ENCODE results near the gene WWC2. TPM values are rescaled to one million over a fixed set of nuclear protein-coding genes. Genes with fewer than 3 reads are reported as not detected.
"Not testable (repeated sequence)": the region's sequence is repeated elsewhere in the genome, so short reads cannot be mapped to it uniquely, and the experiment has no call there.

The WWC2 gene
- polyA plus RNA-seq, 6 donors from 2014 or later = 0.07 to 0.88 (median 0.22) TPM; not detected in 1

DNA sequence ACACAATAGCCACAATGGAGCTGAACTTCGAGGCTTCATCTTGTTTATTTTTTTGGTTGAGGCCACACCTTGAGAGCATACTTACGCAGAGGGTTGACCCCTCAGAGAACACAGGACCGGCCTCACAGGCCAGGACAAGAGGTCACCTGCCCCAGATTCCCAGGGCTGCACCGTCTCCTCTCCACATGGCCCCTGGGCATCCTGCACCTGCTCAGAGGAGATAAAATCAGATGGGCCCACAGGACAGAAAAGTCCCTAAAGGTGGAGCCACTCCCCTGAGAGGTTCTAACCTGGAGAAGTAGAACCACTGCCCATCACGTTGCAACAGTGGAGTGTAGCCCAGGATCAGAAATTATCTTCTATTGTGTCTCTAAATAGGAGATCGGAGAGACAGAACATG lies 224.2 kb downstream of the WWC2 start:
- H3K27me3 Mint-ChIP-seq = peaks cover 0 to 5% (median 0%) of the 10 kb centered on the region in 3 donors
- H3K4me1 Mint-ChIP-seq = no peaks in the 10 kb centered on the region
- no peak overlapping the region for H3K27ac Mint-ChIP-seq

GRCh38 chr4:183324056-183324455 lies 225.0 kb downstream of the WWC2 start:
- H3K4me1 Mint-ChIP-seq; H3K4me3 Mint-ChIP-seq; H3K9me3 Mint-ChIP-seq; H3K27me3 Mint-ChIP-seq; H3K36me3 Mint-ChIP-seq; H3K27ac Mint-ChIP-seq; ATAC-seq (ENCODE audit: low read depth in 2 of 2); DNase-seq: not testable (repeated sequence)

More for the DNA sequence above, 224.2 kb downstream of the WWC2 start:
- no peak for DNase-seq
- Mint-ChIP-seq H3K4me3 (no peak overlapping the region), H3K9me3 (peaks cover 0 to 7% (median 0%) of the 10 kb centered on the region in 7 donors), H3K36me3 (no peaks in the 10 kb centered on the region)
- ATAC-seq (ENCODE audit: low read depth in 2 of 2) = no peak

DNA sequence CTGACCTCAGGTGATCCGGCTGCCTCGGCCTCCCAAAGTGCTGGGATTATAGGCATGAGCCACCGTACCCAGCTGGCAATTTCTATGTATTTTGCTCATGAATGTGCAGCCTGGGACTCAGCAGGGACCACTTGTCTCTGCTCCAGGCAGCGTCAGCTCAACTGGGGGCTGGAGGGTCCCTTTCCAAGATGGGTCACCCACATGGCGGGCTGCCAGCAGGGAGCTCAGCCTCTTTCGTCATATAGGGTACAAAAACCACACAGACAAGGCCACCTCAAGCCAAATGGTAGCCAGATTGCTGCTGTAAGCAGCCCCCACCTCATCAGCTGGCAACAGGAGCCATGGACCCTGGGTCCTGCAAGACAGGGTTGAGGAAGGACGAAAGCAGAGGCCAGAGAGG lies 225.6 kb downstream of the WWC2 start:
- H3K9me3 Mint-ChIP-seq = peaks cover 0 to 9% (median 2%) of the 10 kb centered on the region in 7 donors
- H3K27me3 Mint-ChIP-seq = peaks cover 0 to 12% (median 10%) of the 10 kb centered on the region in 3 donors
- no peak overlapping the region for H3K4me3 Mint-ChIP-seq
- no peak overlapping the region for H3K27ac Mint-ChIP-seq
- ATAC-seq (ENCODE audit: low read depth in 2 of 2) = no peak
- no peaks in the 10 kb centered on the region for H3K36me3 Mint-ChIP-seq
- no peaks in the 10 kb centered on the region for H3K4me1 Mint-ChIP-seq
- no peak for DNase-seq

- Mint-ChIP-seq H3K4me3 (peak overlapping the region in 1 of 8 donors; percentile 33), H3K27me3 (peaks cover 2 to 12% (median 10%) of the 10 kb centered on the region in 3 donors), H3K27ac (peak overlapping the region in 1 of 6 donors; percentile 51)
- not testable (repeated sequence) for H3K9me3 Mint-ChIP-seq; DNase-seq; ATAC-seq (ENCODE audit: low read depth in 2 of 2); H3K36me3 Mint-ChIP-seq; H3K4me1 Mint-ChIP-seq
These were observed 227.3 kb downstream of the WWC2 start for GRCh38 chr4:183326387-183326786.

GRCh38 chr4:183326853-183327252 lies 227.8 kb downstream of the WWC2 start:
- ATAC-seq (ENCODE audit: low read depth in 2 of 2) = no peak
- H3K4me3 Mint-ChIP-seq = no peak overlapping the region
- no peak overlapping the region for H3K27ac Mint-ChIP-seq
- peaks cover 0 to 9% (median 4%) of the 10 kb centered on the region in 7 donors for H3K9me3 Mint-ChIP-seq
- no peaks in the 10 kb centered on the region for H3K4me1 Mint-ChIP-seq
- peaks cover 6 to 12% (median 10%) of the 10 kb centered on the region in 3 donors for H3K27me3 Mint-ChIP-seq
- no peaks in the 10 kb centered on the region for H3K36me3 Mint-ChIP-seq
- DNase-seq = no peak

DNA sequence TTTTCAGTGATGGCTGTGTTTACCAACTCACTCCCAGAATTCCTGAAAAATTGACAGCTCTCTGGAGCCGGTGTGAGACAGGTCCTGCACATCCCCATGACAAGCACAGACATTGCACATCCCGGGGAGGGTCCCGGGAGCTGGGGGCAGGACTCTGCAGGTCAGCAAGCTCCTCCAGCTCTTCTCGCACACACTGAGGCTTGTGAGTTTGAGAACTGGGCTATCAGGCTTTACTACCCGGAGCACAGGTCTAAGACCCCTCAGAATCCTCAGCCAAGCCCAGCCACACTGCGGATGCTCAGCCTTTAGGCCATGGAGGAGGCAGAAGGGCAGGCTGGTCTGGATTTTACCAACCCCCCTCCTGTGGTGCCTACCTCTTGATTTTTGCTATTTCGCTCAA lies 228.8 kb downstream of the WWC2 start:
- Mint-ChIP-seq H3K27me3 (peaks cover 12 to 16% (median 15%) of the 10 kb centered on the region in 3 donors), H3K9me3 (peaks cover 0 to 9% (median 4%) of the 10 kb centered on the region in 7 donors), H3K4me3 (no peak overlapping the region), H3K36me3 (no peaks in the 10 kb centered on the region), H3K27ac (no peak overlapping the region), H3K4me1 (no peaks in the 10 kb centered on the region)
- ATAC-seq (ENCODE audit: low read depth in 2 of 2) = no peak
- DNase-seq = no peak

GRCh38 chr4:183328832-183329231 lies 229.8 kb downstream of the WWC2 start:
- Mint-ChIP-seq H3K27ac (no peak overlapping the region), H3K27me3 (peaks cover 13 to 23% (median 19%) of the 10 kb centered on the region in 3 donors), H3K4me3 (no peak overlapping the region), H3K36me3 (no peaks in the 10 kb centered on the region), H3K9me3 (peaks cover 0 to 9% (median 4%) of the 10 kb centered on the region in 7 donors), H3K4me1 (no peaks in the 10 kb centered on the region)
- ATAC-seq (ENCODE audit: low read depth in 2 of 2) (no peak), DNase-seq (no peak)

- H3K9me3 Mint-ChIP-seq = peaks cover 0 to 9% (median 4%) of the 10 kb centered on the region in 7 donors
- H3K27me3 Mint-ChIP-seq = peaks cover 18 to 27% (median 20%) of the 10 kb centered on the region in 3 donors
- DNase-seq (no peak), ATAC-seq (ENCODE audit: low read depth in 2 of 2) (no peak)
- no peaks in the 10 kb centered on the region for H3K4me1 Mint-ChIP-seq
- no peak overlapping the region for H3K27ac Mint-ChIP-seq
- H3K4me3 Mint-ChIP-seq = no peak overlapping the region
- no peaks in the 10 kb centered on the region for H3K36me3 Mint-ChIP-seq
These were observed 230.2 kb downstream of the WWC2 start for GRCh38 chr4:183329244-183329643.

DNA sequence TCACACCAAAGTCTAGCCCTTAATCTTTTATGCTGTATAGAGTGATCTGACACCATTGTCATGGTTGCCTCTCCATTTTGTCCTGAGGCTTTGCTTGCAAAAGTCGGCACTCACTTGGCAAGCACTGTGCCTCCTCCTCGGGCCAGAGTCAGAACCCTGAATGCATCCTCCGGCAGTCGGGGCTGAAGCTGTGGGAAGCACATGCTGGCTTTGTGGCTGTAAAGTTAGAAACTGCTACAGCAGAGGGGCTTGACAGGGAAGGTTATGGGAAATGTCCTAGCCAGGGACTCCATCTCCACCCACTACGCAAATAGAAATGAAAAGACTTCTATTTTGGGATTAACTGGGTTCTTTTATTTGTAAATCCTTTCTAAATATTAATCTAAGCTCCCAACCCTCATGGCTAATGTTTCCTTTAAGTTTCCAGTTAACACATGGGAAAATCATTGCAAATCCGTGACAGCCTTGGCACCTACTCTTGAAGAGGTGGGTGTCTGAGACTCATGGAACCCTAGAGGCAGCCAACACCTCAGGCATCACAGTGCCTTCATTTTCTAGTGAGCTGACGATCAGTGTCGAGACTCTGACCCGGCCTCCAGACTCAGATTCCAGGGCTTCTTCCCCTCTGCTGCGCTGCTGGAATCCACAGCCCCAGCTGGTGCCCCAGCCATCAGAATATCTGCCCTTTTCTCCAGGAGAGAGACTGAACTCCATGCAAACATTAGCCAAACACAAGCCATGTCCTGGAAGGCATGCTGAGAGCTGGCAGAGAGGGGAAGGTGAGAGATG lies 231.1 kb downstream of the WWC2 start:
- ATAC-seq (ENCODE audit: low read depth in 2 of 2) (no peak), DNase-seq (no peak)
- no peak overlapping the region for H3K27ac Mint-ChIP-seq
- no peaks in the 10 kb centered on the region for H3K4me1 Mint-ChIP-seq
- peaks cover 0 to 9% (median 4%) of the 10 kb centered on the region in 7 donors for H3K9me3 Mint-ChIP-seq
- H3K27me3 Mint-ChIP-seq = peaks cover 18 to 29% (median 20%) of the 10 kb centered on the region in 3 donors
- H3K4me3 Mint-ChIP-seq = no peak overlapping the region
- H3K36me3 Mint-ChIP-seq = no peaks in the 10 kb centered on the region

GRCh38 chr4:183330841-183331240 lies 231.8 kb downstream of the WWC2 start:
- Mint-ChIP-seq H3K4me1 (no peaks in the 10 kb centered on the region), H3K27me3 (peaks cover 20 to 35% (median 22%) of the 10 kb centered on the region in 3 donors), H3K27ac (no peak overlapping the region), H3K9me3 (peaks cover 0 to 9% (median 4%) of the 10 kb centered on the region in 7 donors), H3K4me3 (no peak overlapping the region), H3K36me3 (no peaks in the 10 kb centered on the region)
- ATAC-seq (ENCODE audit: low read depth in 2 of 2) (no peak), DNase-seq (no peak)

- Mint-ChIP-seq H3K36me3 (no peaks in the 10 kb centered on the region), H3K27ac (no peak overlapping the region), H3K9me3 (peaks cover 0 to 5% (median 0%) of the 10 kb centered on the region in 7 donors), H3K27me3 (peaks cover 20 to 43% (median 22%) of the 10 kb centered on the region in 3 donors), H3K4me3 (no peak overlapping the region), H3K4me1 (no peaks in the 10 kb centered on the region)
- ATAC-seq (ENCODE audit: low read depth in 2 of 2) = no peak
- DNase-seq = no peak
These were observed 233.4 kb downstream of the WWC2 start for GRCh38 chr4:183332447-183332846.

DNA sequence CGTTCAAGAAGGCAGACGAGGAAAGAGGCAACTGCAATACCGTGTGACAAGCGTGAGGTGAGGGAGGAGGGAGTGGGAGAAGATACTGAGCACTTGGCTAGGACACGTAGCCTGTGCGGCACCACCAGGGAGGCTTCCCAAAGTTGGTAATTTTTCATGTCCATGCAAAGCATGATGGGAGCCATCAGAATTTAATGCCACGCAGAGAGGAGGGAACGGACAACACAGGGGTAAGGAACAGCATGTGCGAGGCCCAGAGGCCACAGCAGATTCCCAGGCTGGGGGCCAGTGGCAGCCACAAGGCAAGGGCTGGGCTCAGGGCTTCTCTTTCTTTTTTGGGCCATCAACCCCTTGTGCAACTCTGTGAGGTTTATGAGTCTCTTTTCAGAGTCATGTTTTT lies 234.1 kb downstream of the WWC2 start:
- Mint-ChIP-seq H3K27ac (no peak overlapping the region), H3K4me1 (no peaks in the 10 kb centered on the region), H3K4me3 (no peak overlapping the region), H3K9me3 (peaks cover 0 to 5% (median 0%) of the 10 kb centered on the region in 7 donors), H3K27me3 (peaks cover 20 to 43% (median 24%) of the 10 kb centered on the region in 3 donors), H3K36me3 (no peaks in the 10 kb centered on the region)
- ATAC-seq (ENCODE audit: low read depth in 2 of 2) = no peak
- DNase-seq = no peak

DNA sequence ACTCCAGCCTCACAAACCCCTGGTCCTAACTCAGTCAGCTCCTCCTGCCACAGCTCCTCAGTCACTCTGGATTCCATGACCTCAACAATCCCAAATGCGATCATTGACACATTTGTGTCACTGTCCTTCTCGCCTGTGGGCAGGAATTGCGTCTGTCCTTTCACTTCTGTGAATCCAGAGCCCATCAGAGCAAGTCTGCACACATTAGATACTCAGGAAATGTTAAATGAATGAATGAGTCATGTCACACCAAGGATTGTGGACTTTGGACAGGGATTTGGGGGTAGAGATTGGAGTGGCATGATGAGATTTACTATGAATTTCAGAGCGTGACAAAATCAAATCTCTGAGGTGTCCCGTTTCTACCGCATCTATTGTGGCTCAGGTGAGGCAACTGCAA lies 234.9 kb downstream of the WWC2 start:
- DNase-seq = no peak

GRCh38 chr4:183335369-183335940 lies 236.4 kb downstream of the WWC2 start:
- no peak for ATAC-seq (ENCODE audit: low read depth in 2 of 2)
- Mint-ChIP-seq H3K27ac (peak overlapping the region in 1 of 6 donors; percentile 10), H3K4me1 (no peaks in the 10 kb centered on the region), H3K9me3 (peaks cover 0 to 2% (median 0%) of the 10 kb centered on the region in 7 donors), H3K4me3 (no peak overlapping the region), H3K27me3 (peaks cover 15 to 43% (median 20%) of the 10 kb centered on the region in 3 donors), H3K36me3 (no peaks in the 10 kb centered on the region)
- DNase-seq = no peak

More for the DNA sequence above, 234.9 kb downstream of the WWC2 start:
- no peak for ATAC-seq (ENCODE audit: low read depth in 2 of 2)
- Mint-ChIP-seq H3K36me3 (no peaks in the 10 kb centered on the region), H3K4me3 (no peak overlapping the region), H3K27ac (no peak overlapping the region), H3K4me1 (no peaks in the 10 kb centered on the region), H3K27me3 (peaks cover 17 to 43% (median 21%) of the 10 kb centered on the region in 3 donors), H3K9me3 (peaks cover 0 to 5% (median 0%) of the 10 kb centered on the region in 7 donors)

Data from naive B cell (primary cell).